Measurements from ENCODE around the gene ADAMTSL2. TPM values are rescaled to one million over a fixed set of nuclear protein-coding genes. Genes with fewer than 3 reads are reported as not detected.

ADAMTSL2 gene
- total RNA-seq, 2 donors from 2014 or later: 0.18 to 0.93 TPM

DNA sequence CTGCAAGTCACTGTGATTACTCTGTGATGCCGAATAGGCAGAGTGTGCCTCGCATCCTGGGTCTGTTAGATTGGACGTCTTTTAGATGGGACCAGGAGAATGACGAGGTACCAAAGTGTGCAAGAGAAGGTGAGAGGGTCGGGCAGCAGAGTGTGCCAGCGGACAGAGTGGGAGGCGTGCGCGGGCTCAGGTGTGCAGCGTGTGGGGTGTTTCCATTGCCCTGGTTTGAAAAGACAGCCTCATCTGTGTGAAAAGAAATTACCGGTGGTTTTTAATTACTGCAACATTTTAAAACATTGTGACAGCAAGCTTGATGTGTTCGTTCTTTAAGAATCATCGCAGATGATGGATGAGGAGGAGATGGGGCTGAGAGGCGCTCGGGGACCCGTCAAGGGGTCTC is 78.9 kb downstream of the ADAMTSL2 start:
- no peak overlapping the region for H3K27ac Mint-ChIP-seq

DNA sequence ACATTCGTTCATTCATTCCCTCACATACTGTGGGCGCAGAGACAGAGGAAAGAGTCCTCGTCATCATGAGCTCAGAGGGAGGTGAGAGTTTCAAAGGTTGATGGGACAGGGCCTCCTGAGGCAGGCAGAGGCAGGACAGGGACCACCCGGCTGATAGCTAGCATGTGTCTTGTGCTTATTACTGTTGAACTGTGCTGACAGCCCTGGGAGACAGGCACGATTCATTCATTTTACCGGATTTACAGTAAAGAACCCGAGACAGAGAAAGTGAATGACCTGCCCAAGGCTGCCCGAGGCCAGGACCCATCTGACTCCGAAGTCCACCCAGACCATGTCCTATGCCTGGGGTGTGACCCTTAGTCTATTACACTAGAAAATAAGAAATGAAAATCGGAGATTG is 79.6 kb downstream of the ADAMTSL2 start:
- TF ChIP-seq, protein P1, sequence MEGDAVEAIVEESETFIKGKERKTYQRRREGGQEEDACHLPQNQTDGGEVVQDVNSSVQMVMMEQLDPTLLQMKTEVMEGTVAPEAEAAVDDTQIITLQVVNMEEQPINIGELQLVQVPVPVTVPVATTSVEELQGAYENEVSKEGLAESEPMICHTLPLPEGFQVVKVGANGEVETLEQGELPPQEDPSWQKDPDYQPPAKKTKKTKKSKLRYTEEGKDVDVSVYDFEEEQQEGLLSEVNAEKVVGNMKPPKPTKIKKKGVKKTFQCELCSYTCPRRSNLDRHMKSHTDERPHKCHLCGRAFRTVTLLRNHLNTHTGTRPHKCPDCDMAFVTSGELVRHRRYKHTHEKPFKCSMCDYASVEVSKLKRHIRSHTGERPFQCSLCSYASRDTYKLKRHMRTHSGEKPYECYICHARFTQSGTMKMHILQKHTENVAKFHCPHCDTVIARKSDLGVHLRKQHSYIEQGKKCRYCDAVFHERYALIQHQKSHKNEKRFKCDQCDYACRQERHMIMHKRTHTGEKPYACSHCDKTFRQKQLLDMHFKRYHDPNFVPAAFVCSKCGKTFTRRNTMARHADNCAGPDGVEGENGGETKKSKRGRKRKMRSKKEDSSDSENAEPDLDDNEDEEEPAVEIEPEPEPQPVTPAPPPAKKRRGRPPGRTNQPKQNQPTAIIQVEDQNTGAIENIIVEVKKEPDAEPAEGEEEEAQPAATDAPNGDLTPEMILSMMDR (conservative IDR thresholded peaks at IDR 0.05): no peak
- no peaks in the 10 kb centered on the region for H3K4me1 Mint-ChIP-seq
- peaks cover 42% of the 10 kb centered on the region for H3K27me3 ChIP-seq (ENCODE audit: control insufficient read depth, insufficient read depth, low read length, poor library complexity, severe bottlenecking)
- H3K36me3 Mint-ChIP-seq (ENCODE audit: low read depth): no peaks in the 10 kb centered on the region
- H3K4me3 ChIP-seq (ENCODE audit: low read length): no peak overlapping the region
- no peaks in the 10 kb centered on the region for H3K4me1 ChIP-seq (ENCODE audit: control insufficient read depth, insufficient read depth, low read length)
- WGBS, 2 experiments (ENCODE audit: insufficient coverage in 1 of 2, insufficient read length in 1 of 2): 84 to 91% methylated on average over 8 to 10 of the region's 10 CpGs
- H3K9me3 ChIP-seq (ENCODE audit: control insufficient read depth, low read length): no peaks in the 10 kb centered on the region
- no peak overlapping the region for H3K27ac ChIP-seq (ENCODE audit: low read depth, low read length)
- no peaks in the 10 kb centered on the region for H3K36me3 ChIP-seq (ENCODE audit: control insufficient read depth, insufficient read depth, low read length)
- H3K27ac Mint-ChIP-seq: no peak overlapping the region
- no peaks in the 10 kb centered on the region for H3K9me3 Mint-ChIP-seq
- no peak overlapping the region for H3K4me3 Mint-ChIP-seq
- H3K27me3 Mint-ChIP-seq (ENCODE audit: insufficient read depth): peaks cover 21% of the 10 kb centered on the region
- no peak for DNase-seq
- no peak overlapping the region for H3K9ac ChIP-seq (ENCODE audit: extremely low read depth, low read length, poor library complexity, severe bottlenecking)

More for the DNA sequence above, 78.9 kb downstream of the ADAMTSL2 start:
- Mint-ChIP-seq H3K4me3 (no peak overlapping the region), H3K4me1 (no peaks in the 10 kb centered on the region), H3K27me3 (ENCODE audit: insufficient read depth) (peaks cover 26% of the 10 kb centered on the region), H3K9me3 (no peaks in the 10 kb centered on the region), H3K36me3 (ENCODE audit: low read depth) (no peaks in the 10 kb centered on the region)
- Histone ChIP-seq H3K27me3 (ENCODE audit: control insufficient read depth, insufficient read depth, low read length, poor library complexity, severe bottlenecking) (peaks cover 48% of the 10 kb centered on the region), H3K9me3 (ENCODE audit: control insufficient read depth, low read length) (no peaks in the 10 kb centered on the region), H3K9ac (ENCODE audit: extremely low read depth, low read length, poor library complexity, severe bottlenecking) (no peak overlapping the region), H3K36me3 (ENCODE audit: control insufficient read depth, insufficient read depth, low read length) (no peaks in the 10 kb centered on the region), H3K4me3 (ENCODE audit: low read length) (no peak overlapping the region), H3K27ac (ENCODE audit: low read depth, low read length) (no peak overlapping the region), H3K4me1 (ENCODE audit: control insufficient read depth, insufficient read depth, low read length) (no peaks in the 10 kb centered on the region)
- no peak for DNase-seq
- 91 to 92% methylated on average over 13 to 16 of the region's 16 CpGs for WGBS, 2 experiments (ENCODE audit: insufficient coverage in 1 of 2, insufficient read length in 1 of 2)
- TF ChIP-seq, protein P1 (conservative IDR thresholded peaks at IDR 0.05): no peak

DNA sequence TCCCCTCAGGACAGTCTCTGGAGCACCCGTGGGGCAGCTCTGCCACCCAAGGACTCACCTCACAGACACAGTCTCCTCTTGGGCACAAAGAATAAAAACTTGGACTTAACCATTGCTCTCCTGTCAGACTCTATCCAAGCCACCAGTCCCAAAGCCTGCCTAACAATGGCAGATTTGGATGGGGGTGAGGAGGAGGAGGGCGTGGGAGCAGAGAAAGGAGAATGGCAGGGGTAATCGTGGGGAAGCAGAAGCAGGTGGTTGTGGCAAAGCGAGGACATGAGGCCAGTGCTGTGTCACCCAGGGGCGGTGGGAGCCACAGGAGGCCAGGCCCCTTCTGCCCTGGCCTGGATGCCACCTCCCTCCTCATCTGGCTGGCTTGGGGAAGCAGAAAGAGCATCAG is 80.2 kb downstream of the ADAMTSL2 start:
- H3K4me1 ChIP-seq (ENCODE audit: control insufficient read depth, insufficient read depth, low read length): no peaks in the 10 kb centered on the region
- TF ChIP-seq, protein P1 (conservative IDR thresholded peaks at IDR 0.05): no peak
- H3K27me3 ChIP-seq (ENCODE audit: control insufficient read depth, insufficient read depth, low read length, poor library complexity, severe bottlenecking): peaks cover 39% of the 10 kb centered on the region
- H3K9me3 ChIP-seq (ENCODE audit: control insufficient read depth, low read length): no peaks in the 10 kb centered on the region
- no peaks in the 10 kb centered on the region for H3K36me3 ChIP-seq (ENCODE audit: control insufficient read depth, insufficient read depth, low read length)
- H3K27ac ChIP-seq (ENCODE audit: low read depth, low read length): no peak overlapping the region
- no peak overlapping the region for H3K9ac ChIP-seq (ENCODE audit: extremely low read depth, low read length, poor library complexity, severe bottlenecking)
- no peaks in the 10 kb centered on the region for H3K4me1 Mint-ChIP-seq
- no peak overlapping the region for H3K4me3 Mint-ChIP-seq
- H3K9me3 Mint-ChIP-seq: no peaks in the 10 kb centered on the region
- no peak overlapping the region for H3K4me3 ChIP-seq (ENCODE audit: low read length)
- WGBS, 2 experiments (ENCODE audit: insufficient coverage in 1 of 2, insufficient read length in 1 of 2): 80 to 82% methylated on average over 1 to 5 of the region's 5 CpGs
- no peaks in the 10 kb centered on the region for H3K36me3 Mint-ChIP-seq (ENCODE audit: low read depth)
- no peak for DNase-seq
- no peak overlapping the region for H3K27ac Mint-ChIP-seq
- peaks cover 18% of the 10 kb centered on the region for H3K27me3 Mint-ChIP-seq (ENCODE audit: insufficient read depth)

Data from endodermal cell (in vitro differentiated cells).